Esophagus squamous epithelium (tissue), 4 donors: ENCODE results near the gene MAD1L1.

Experiments used
- POLR2A ChIP-seq, 4 donors: fragments of 450-650 bp; IDR thresholded peaks; one replicate each; pipeline ENCODE4 v1.6.1; 2017; ENCODE audit warnings: antibody characterized with exemption in 4 of 4, mild to moderate bottlenecking in 4 of 4, moderate library complexity in 3 of 4
- TF ChIP-seq, protein P1 (sequence below), 6 experiments: fragments of 450-650 bp in 4 of 6; fragments of 200-600 bp in 2 of 6; sonication (generic) in 2 of 6; IDR thresholded peaks; one replicate each; pipeline ENCODE4 v1.5.1; 2016 to 2019; ENCODE audit warnings: antibody characterized with exemption in 6 of 6, mild to moderate bottlenecking in 4 of 6, moderate library complexity in 4 of 6

DNA sequence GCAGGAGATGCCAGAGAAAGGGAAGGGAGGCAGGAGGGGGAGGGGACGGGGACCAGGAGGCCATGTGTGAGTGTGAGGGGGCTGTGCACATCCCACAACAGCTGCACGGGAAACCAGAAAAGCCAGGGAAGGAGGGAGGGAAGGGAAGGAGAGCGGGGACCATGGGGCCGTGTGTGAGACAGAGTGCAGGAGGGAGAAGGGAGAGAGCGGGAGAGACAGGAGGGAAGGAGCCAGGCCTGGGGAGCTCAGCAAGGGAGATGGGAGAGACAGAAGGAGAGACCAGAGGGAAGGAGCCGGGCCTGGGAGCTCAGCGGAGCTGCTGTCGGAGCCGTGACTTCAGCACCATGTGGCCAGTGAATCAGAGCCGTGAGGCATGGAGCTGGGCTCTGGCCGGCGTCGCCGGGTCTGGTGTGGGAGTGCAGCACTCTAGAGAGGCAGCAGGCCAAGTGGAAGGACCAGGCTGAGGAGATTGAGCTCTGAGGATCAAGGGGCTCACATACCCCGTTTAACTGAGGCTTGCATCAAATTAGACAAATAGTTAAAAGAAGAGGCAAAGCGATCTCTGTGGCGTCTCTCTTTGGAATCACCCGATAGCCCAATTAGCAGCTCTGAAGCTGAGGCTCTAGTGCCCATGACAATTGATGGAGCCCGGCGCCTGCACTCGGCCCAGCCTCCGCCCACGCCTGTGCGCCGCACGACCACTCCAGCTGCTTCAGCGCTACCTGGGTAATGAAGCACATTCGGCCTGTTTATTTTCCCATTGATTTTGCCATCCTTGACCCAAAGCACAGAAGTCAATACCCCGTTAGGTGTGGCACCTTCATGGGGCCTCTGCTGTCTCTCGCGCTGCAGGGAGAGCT lies 150.4 kb downstream of the MAD1L1 start:
- TF ChIP-seq, protein P1, sequence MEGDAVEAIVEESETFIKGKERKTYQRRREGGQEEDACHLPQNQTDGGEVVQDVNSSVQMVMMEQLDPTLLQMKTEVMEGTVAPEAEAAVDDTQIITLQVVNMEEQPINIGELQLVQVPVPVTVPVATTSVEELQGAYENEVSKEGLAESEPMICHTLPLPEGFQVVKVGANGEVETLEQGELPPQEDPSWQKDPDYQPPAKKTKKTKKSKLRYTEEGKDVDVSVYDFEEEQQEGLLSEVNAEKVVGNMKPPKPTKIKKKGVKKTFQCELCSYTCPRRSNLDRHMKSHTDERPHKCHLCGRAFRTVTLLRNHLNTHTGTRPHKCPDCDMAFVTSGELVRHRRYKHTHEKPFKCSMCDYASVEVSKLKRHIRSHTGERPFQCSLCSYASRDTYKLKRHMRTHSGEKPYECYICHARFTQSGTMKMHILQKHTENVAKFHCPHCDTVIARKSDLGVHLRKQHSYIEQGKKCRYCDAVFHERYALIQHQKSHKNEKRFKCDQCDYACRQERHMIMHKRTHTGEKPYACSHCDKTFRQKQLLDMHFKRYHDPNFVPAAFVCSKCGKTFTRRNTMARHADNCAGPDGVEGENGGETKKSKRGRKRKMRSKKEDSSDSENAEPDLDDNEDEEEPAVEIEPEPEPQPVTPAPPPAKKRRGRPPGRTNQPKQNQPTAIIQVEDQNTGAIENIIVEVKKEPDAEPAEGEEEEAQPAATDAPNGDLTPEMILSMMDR (IDR thresholded peaks at IDR 0.05): no peak
- TF ChIP-seq POLR2A (IDR thresholded peaks at IDR 0.05): no peak
